ENCODE measurements around the gene CHRNB2.
A peak's percentile ranks its signal among the peaks of the same experiment; 100 is the strongest.

The CHRNB2 gene

DNA sequence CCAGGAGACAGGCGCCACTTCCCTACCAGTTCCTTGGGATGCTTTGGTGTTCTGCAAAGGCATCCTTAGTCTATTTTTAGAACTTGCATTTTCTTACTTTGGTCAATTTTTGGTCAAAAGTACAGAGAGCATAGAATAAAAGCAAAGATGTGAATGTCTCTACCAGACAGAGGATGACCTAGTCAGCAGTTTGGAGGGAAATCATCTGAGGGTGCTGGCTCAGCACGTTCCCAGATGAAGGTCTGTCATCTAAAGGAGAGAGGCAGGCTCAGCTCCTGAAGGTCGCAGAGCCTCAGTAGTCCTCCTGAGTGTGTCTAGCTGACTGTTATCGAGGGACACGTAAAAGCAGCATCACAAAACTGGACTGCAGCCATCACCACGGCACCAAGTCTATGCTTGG lies 15.3 kb downstream of the CHRNB2 start:
- no peak for DNase-seq

GRCh38 chr1:154583773-154584172 lies 16.2 kb downstream of the CHRNB2 start:
- no peak for DNase-seq

- no peak for DNase-seq
These were observed 16.9 kb downstream of the CHRNB2 start for GRCh38 chr1:154584267-154584994.

DNA sequence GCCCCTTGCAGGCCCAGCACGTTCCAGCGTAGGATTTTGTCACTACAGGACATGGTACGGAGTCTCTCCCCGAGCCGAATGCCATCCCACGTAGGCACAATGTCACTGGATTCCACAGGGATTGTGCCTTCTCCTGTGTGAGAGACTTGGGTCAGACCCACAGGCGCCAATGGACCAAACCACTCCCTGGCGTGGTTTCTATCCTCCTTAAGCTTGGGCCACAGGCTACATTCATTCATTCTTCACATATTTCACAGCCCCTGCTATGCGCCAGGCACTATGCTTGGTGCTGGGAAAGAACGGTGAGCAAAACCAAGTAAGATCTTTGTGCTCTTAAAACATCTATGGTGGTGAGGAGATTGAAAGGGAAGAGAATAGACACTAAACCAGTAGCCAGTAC lies 18.7 kb downstream of the CHRNB2 start:
- no peak for DNase-seq

DNA sequence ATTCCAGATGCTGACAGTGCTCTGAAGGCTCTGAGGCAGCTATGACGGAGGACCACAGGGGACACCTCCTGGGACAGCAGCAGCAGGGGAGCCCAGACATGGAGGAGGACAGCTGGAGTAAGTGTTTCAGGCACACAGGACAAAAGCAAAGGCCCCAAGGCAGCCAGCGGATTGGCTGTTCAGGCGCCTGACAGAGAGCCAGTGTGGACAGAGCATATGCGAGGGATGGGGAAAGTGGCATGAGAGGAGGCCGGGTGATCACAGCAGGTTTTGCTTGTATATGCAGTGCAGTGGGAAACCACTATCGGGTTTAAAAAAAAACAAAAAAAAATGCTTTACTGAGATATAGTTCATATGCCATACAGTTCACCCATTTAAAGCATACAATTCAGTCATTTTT lies 19.1 kb downstream of the CHRNB2 start:
- no peak for DNase-seq

DNA sequence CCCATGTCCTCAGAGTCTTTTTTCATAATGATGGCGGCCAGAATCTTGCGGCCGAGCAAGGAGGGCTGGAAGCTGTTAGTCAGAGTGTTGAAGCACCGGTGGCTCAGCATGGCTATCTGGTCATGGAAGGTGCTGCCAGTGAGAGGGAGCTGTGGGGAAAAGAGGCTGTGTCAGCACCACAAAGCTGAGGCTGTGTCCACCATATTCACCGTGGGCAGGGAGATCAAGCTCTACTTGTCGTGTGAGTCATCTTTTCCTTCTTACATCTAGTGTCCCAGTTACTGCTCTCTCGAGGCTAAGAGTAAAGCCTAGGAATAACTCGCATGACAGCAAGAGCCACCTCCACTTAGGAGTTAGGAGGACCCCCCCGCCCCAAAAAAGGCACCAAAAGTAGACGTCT lies 22.2 kb downstream of the CHRNB2 start:
- no peak for DNase-seq

DNA sequence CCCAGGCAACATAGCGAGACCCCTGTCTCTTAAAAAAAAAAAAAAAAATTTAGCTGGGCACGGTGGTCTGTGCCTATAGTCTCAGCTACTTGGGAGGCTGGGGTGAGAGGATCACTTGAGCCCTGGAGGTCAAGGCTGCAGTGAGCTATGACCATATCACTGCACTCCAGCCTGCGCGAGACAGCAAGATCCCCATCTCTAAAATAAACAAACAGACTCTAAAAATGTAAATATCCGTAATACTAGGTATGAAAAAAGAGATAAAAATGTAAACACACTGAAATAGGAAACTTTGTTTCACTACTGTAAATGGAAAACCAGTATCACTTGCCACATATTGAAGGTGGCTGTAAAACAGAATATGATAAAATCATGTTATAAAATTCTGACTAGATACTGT lies 23.2 kb downstream of the CHRNB2 start:
- no peak for DNase-seq

DNA sequence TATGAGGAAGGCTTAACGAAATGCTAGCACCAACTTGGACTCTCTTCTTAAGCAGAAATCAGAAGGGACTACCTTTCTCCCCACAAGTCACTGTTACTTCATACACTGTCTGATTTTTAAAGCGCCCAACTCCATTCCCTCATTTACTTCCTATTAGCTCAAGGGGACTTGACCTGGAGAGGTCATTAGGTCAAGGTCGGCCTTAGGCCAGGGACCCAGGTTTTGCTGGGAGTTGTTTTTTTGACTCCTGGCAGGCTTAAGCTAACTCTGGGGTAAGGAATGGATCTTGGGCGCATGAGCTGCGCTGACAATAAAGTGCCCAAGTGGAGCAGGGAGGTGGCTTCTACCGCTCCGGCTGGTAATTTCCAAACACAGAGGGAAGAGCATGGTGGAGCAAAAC lies 23.6 kb downstream of the CHRNB2 start:
- no peak for DNase-seq

DNA sequence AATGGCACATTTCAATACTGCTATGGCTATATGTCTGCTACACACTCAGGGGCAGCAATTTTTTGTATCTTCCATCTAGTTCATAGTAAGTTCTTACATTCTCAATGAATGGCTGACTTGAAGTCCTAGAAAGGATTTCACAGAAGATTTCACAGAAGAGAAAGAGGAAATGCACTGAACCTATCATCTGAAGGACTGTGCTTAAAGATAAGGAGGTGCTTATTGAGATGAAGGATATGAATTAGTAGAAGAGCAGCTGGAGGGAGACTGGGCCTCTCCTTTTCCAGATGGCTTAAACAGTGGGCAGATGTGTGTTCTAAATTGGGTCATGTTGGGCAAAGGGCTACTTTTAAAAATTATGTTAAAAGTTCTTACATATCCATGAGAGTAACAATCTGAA lies 25.8 kb downstream of the CHRNB2 start:
- no peak for DNase-seq

GRCh38 chr1:154594811-154595210 lies 27.2 kb downstream of the CHRNB2 start:
- no peak for DNase-seq

GRCh38 chr1:154595621-154596020 lies 28.0 kb downstream of the CHRNB2 start:
- DNase-seq, result no peak

DNA sequence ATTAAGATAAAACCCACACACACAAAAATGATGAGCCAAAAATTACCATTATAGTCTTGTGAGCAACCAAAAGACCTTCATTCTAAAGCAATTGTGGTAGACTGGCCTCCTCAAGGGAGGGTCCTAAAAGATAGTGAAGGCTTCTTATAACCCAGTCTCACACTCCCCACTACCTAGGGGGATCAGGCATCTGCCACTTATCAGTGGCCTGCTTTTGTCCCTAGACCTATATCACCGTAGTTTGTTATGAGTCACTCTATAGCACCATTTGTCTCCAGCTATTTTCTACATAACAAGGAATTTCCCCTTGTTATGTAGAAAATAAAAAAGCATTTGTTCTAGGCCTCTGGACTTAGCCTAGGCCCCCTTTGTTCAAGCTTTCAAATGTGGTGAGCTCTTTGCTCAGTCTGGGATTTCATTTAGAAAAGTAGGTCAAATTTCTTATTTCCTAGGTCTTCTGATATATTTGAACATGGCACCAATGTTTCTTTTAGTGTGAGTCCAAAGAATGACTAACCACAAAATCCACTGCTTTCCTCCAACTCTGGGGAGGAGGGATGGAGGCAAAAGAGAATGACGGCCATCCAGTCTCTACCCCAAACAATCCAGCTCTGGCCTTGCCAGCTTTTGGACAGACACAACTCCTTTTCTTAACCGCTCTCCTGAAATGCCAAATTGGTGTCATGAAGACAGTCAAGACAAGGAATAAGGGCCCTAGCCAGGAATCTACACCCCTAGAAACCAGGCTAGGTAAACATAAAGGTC lies 31.5 kb downstream of the CHRNB2 start:
- no peak for DNase-seq

DNA sequence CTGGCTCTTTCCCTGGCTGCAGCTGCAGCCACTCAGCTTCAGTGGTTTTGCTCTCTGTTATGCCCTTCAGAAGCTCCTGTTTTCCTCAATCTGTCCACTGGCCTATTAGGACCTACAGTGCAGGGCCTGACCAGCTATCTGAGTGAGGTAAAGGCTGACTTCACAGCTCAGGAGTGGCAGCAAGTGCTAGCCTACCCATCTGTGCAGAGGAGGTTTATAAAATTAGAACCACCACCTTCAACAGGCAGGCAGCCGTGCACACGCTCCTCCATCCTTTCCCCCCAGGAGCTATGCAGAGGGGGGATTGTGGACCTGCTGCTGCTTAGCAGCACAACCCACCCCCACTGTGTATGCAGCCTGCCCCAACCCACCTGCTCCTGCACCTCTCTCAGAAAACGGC lies 32.1 kb downstream of the CHRNB2 start:
- DNase-seq, result no peak

DNA sequence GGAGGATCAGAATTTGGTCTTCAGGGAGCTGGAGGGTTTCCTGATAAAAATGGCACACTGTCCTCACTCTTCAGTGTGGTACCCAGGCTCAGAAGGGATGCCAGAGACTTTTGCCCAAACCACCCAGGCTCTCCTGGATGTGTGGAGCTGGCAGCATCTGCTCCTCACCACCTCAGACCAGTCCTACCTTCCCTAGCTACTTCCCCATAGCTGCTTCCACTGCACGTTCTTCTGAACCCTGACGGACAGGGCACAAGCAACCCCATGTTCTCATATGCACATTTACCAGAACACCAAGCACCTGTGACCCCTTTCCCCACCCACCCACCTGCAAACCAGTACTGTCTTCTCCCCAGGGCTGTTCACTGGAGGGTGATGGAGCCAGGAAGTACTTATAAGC lies 35.7 kb downstream of the CHRNB2 start:
- no peak for DNase-seq

DNA sequence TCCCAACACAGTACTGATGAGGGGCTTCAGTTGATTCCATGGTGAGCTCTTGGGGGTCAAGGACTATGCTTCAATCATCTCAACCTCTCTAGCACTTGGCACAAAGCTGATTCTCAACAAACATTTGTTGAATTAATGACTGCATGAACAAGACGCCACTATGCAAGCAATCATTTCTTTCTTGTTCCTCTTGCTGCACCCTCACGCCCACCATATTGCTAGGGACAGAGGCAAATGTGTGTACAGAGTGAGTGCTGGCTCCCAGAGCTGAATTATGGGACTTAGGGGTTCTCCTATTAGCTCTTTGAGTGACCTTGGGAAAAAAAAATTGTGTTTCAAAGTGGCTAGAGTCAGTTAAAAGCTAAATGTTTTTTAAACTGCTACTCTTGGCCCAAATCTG lies 38.0 kb downstream of the CHRNB2 start:
- DNase-seq, result no peak

GRCh38 chr1:154607106-154607608 lies 39.6 kb downstream of the CHRNB2 start:
- DNase-seq, result no peak

GRCh38 chr1:154607609-154608396 lies 40.2 kb downstream of the CHRNB2 start, which contains the start of gene ADAR:
Gene ADAR, minus strand, starts transcription at chr1:154608186. Its CDS starts 180 bp downstream, at chr1:154608006.
- peak; percentile 90 for DNase-seq

GRCh38 chr1:154608397-154609270 lies 41.1 kb downstream of the CHRNB2 start:
- peak; percentile 14 for DNase-seq

DNA sequence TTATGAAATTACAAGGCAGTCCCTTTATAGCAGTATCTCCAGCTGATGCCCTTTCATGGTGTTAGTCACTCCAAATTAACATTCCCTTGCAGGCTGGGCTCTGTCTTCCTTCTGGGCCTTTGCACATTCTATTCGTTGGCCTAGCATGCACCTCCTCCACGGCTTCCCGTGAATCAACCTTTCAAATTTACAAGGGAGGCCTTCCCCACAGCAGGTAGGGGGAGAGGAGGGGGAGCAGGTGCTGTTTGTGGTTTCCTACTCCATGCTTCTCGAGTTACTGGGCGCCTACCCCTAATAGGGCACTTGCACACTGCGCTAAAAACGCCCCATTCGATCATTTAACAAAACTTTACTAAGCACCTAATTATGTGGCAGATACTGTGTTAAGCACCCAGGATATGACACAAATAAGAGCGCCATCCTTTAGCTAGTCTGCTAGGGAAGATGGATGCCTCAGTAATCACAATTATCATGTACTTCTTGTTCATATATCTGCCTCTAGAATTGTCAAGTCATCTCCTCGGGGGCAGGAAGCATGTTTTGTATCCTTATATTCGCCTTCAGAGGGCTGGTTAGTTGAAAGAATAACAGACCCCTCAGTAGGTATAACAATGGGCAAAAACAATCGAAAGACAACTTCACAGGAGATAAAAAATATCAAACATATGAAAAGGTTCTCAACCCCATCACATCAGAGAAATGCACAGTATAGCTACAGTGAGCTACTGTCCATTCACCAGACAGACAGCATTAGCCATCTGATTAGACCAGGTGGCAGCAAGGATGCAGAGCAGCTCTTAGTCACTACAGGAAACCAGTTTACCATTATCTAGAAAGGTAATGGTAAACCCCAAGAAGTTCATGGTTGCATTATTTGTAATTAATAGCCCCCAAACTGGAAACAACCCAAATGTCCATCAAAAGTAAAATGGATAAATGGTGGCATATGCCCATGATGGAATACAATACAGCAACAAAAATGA lies 42.1 kb downstream of the CHRNB2 start:
- peak; percentile 42 for DNase-seq

DNA sequence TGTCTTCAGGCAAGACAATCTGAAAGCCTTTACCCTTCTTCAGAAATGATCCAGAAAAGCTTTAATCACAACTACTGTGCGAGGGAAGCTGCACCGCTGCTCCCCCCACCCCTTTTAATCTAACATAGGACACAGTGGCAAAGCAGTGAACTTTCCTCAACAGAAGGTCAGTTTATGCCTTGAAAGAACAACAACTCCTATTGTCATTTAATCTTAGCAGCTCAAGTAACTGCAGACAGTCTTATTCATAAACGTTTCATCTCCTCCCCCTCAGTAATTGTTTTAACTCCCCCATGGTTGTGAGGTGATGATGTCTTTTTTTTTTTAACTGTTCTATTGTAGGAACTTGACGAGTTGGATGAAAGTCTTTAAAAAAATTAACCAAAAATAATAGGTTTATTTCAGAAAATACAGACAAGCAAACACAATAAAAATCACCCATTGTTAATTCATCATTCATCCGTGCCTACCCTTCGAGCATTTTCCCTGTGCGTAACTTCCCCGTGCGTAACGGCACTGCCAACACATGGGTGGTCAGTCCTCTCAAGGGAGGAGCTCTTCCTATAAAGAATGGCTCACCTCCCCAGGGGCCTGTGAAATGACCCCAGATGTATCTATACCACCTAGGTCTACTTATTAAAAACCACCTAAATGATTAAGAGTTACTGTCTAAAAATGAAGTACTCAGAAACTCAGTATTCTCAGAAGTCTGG lies 43.7 kb downstream of the CHRNB2 start:
- no peak for DNase-seq

Measured in activated T-cell treated with anti-CD3 and anti-CD28 coated beads for 4 hours (primary cell).